ENCODE measurements around the gene PIP5K1C. TPM values are rescaled to one million over a fixed set of nuclear protein-coding genes. Genes with fewer than 3 reads are reported as not detected.

Gene PIP5K1C
- total RNA-seq, 1 donor from 2014 or later, result 65.8 TPM

DNA sequence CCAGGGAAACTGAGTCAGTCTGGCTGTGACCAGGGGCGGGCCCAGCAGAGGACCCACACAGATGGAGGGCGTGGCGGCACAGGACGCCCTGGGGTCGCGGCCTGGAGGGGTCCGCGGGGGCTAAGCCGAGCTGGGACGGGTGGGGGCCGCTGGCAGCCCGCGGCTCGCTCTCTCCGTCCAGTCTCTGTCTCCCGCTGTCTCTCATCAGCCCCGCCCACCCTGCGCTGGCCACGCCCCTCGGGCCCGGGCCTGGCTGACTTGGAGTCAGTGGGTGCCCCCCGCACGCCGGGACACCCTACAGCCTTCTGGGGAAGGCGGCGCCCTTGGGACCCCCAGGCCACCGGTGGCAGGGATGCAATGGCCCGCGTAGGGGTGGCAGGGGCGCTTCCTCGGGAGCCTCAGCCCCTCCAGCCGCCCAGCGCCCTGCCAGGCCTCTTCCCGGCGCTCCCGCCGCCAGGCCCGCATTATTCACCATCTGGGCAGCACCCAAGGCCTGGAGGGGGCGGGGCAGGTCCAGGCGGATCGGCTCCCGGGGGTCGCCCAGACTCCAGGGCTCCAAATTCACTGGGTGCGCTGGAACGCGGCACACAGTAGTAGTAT is 93.5 kb downstream of the PIP5K1C start, which contains the start of gene TBXA2R:
Gene TBXA2R (minus strand): TSS at position 186 of the 600 bp plus-strand sequence. CDS start 6,241 bp downstream, outside the sequence.
- DNase-seq (ENCODE audit: low spot score), result peak; percentile 42
- no peaks in the 10 kb centered on the region for H3K9me3 Mint-ChIP-seq (ENCODE audit: unreplicated experiment)
- peak within 1 kb of the TSS; percentile 84 for H3K4me3 Mint-ChIP-seq (ENCODE audit: unreplicated experiment)
- peak within 1 kb of the TSS; percentile 91 for H3K27ac Mint-ChIP-seq (ENCODE audit: unreplicated experiment)
- H3K4me1 Mint-ChIP-seq (ENCODE audit: unreplicated experiment), result peaks cover 11% of the 10 kb centered on the region
- TF ChIP-seq, protein P1, sequence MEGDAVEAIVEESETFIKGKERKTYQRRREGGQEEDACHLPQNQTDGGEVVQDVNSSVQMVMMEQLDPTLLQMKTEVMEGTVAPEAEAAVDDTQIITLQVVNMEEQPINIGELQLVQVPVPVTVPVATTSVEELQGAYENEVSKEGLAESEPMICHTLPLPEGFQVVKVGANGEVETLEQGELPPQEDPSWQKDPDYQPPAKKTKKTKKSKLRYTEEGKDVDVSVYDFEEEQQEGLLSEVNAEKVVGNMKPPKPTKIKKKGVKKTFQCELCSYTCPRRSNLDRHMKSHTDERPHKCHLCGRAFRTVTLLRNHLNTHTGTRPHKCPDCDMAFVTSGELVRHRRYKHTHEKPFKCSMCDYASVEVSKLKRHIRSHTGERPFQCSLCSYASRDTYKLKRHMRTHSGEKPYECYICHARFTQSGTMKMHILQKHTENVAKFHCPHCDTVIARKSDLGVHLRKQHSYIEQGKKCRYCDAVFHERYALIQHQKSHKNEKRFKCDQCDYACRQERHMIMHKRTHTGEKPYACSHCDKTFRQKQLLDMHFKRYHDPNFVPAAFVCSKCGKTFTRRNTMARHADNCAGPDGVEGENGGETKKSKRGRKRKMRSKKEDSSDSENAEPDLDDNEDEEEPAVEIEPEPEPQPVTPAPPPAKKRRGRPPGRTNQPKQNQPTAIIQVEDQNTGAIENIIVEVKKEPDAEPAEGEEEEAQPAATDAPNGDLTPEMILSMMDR (IDR thresholded peaks at IDR 0.05; ENCODE audit: unreplicated experiment), result no peak
- peaks cover under 1% of the 10 kb centered on the region for H3K36me3 Mint-ChIP-seq (ENCODE audit: low read depth, unreplicated experiment)
- peaks cover 8% of the 10 kb centered on the region for H3K27me3 Mint-ChIP-seq (ENCODE audit: unreplicated experiment)

DNA sequence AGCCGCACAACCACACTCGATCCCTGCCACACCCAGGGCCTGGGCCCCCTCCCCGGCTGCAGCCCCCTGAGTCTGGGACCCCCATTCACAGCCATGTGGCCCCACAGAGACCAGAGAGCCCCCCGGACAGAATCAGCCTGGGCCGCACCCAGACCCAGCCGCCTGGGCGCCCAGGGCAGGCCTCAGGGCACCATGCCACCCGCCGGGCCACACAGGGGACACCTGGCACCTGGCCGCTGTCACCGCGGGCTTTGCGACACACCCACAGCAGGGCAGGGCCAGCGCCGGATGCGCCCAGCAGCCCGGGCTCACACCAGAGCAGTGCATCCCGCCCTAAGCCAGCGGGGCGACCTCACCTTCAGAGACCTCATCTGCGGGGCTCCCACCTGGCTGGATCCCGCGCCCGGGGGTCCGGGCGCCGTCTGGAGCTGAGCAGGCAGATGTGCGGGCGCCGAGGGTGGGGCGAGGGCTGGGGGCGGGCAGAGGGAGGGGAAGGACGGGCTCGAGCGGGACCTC is 94.0 kb downstream of the PIP5K1C start:
- no peak for DNase-seq (ENCODE audit: low spot score)
- no peak overlapping the region for H3K27ac Mint-ChIP-seq (ENCODE audit: unreplicated experiment)
- peaks cover 8% of the 10 kb centered on the region for H3K27me3 Mint-ChIP-seq (ENCODE audit: unreplicated experiment)
- H3K4me3 Mint-ChIP-seq (ENCODE audit: unreplicated experiment), result no peak overlapping the region
- TF ChIP-seq, protein P1 (IDR thresholded peaks at IDR 0.05; ENCODE audit: unreplicated experiment), result no peak
- no peaks in the 10 kb centered on the region for H3K36me3 Mint-ChIP-seq (ENCODE audit: low read depth, unreplicated experiment)
- peaks cover 11% of the 10 kb centered on the region for H3K4me1 Mint-ChIP-seq (ENCODE audit: unreplicated experiment)
- H3K9me3 Mint-ChIP-seq (ENCODE audit: unreplicated experiment), result no peaks in the 10 kb centered on the region

DNA sequence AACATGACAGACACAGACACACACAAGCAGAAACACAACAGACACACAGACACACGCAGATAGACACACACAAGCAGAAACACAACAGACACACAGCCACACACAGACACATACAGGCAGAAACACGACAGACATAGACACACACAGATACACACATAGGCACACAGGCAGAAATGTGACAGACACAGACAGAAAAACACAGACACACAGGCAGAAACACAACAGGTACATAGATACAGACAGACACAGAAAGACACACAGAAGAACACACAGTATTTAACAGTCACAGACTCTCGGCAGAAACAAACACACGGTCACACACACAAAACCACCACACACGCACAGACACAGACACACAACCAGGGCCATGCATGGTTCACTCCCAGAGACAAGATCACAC is 94.5 kb downstream of the PIP5K1C start:
- Mint-ChIP-seq H3K27ac (ENCODE audit: unreplicated experiment) (no peak overlapping the region), H3K4me1 (ENCODE audit: unreplicated experiment) (peaks cover 11% of the 10 kb centered on the region), H3K27me3 (ENCODE audit: unreplicated experiment) (peaks cover 8% of the 10 kb centered on the region), H3K9me3 (ENCODE audit: unreplicated experiment) (no peaks in the 10 kb centered on the region), H3K4me3 (ENCODE audit: unreplicated experiment) (no peak overlapping the region), H3K36me3 (ENCODE audit: low read depth, unreplicated experiment) (no peaks in the 10 kb centered on the region)
- TF ChIP-seq, protein P1 (IDR thresholded peaks at IDR 0.05; ENCODE audit: unreplicated experiment), result no peak
- DNase-seq (ENCODE audit: low spot score), result no peak

DNA sequence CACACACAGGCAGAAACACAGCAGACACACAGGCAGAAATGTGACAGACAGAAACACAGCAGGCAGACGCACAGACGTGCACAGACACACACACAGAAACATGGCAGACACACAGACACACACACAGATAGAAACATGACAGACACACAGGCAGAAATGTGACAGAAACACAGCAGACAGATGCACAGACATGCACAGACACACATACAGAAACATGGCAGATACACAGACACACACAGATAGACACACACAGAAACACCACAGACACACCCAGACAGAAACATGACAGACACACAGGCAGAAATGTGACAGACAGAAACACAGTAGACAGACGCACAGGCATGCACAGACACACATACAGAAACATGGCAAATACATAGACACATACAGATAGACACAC is 94.9 kb downstream of the PIP5K1C start:
- no peak for DNase-seq (ENCODE audit: low spot score)
- H3K27ac Mint-ChIP-seq (ENCODE audit: unreplicated experiment), result no peak overlapping the region
- H3K9me3 Mint-ChIP-seq (ENCODE audit: unreplicated experiment), result no peaks in the 10 kb centered on the region
- TF ChIP-seq, protein P1 (IDR thresholded peaks at IDR 0.05; ENCODE audit: unreplicated experiment), result no peak
- no peak overlapping the region for H3K4me3 Mint-ChIP-seq (ENCODE audit: unreplicated experiment)
- peaks cover 11% of the 10 kb centered on the region for H3K4me1 Mint-ChIP-seq (ENCODE audit: unreplicated experiment)
- H3K36me3 Mint-ChIP-seq (ENCODE audit: low read depth, unreplicated experiment), result no peaks in the 10 kb centered on the region
- peaks cover 4% of the 10 kb centered on the region for H3K27me3 Mint-ChIP-seq (ENCODE audit: unreplicated experiment)

DNA sequence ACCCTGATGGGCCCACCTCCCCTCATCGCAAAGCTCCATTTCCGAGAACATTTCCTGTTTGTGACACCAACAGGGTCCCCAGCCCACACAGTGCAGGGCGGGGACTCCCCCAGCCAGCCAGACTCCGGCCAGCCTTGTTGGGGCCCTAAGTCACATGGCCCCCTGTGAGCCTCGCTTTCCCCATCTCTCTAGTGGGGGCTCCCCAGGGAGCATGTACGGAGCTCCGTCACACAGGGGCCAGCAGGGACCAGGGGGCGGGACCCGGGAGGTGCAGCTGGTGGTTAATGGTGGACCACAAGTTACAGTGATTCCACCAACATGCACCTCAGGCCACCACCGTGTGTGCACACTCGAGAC is 95.3 kb downstream of the PIP5K1C start:
- H3K4me3 Mint-ChIP-seq (ENCODE audit: unreplicated experiment), result no peak overlapping the region
- H3K4me1 Mint-ChIP-seq (ENCODE audit: unreplicated experiment), result peaks cover 11% of the 10 kb centered on the region
- no peaks in the 10 kb centered on the region for H3K36me3 Mint-ChIP-seq (ENCODE audit: low read depth, unreplicated experiment)
- H3K27ac Mint-ChIP-seq (ENCODE audit: unreplicated experiment), result no peak overlapping the region
- TF ChIP-seq, protein P1 (IDR thresholded peaks at IDR 0.05; ENCODE audit: unreplicated experiment), result no peak
- no peaks in the 10 kb centered on the region for H3K9me3 Mint-ChIP-seq (ENCODE audit: unreplicated experiment)
- DNase-seq (ENCODE audit: low spot score), result no peak
- peaks cover 4% of the 10 kb centered on the region for H3K27me3 Mint-ChIP-seq (ENCODE audit: unreplicated experiment)
